Measurements from ENCODE around the gene CMIP.

CMIP gene

GRCh38 chr16:81602792-81603191 is 158.2 kb downstream of the CMIP start:
- Mint-ChIP-seq H3K36me3 (ENCODE audit: insufficient read depth) (peaks cover 13% of the 10 kb centered on the region), H3K27ac (peak overlapping the region; percentile 67 to 86), H3K27me3 (no peaks in the 10 kb centered on the region), H3K9me3 (no peaks in the 10 kb centered on the region), H3K4me3 (no peak overlapping the region), H3K4me1 (ENCODE audit: low read depth in 2 of 2) (peaks cover 27 to 43% of the 10 kb centered on the region in 2 donors)
- DNase-seq (no peak), ATAC-seq (replicated peaks) (no peak)

GRCh38 chr16:81604960-81605383 is 160.4 kb downstream of the CMIP start:
- peak overlapping the region; percentile 26 to 85 for H3K27ac Mint-ChIP-seq
- H3K9me3 Mint-ChIP-seq: no peaks in the 10 kb centered on the region
- no peaks in the 10 kb centered on the region for H3K27me3 Mint-ChIP-seq
- peaks cover 16% of the 10 kb centered on the region for H3K36me3 Mint-ChIP-seq (ENCODE audit: insufficient read depth)
- DNase-seq (no peak), ATAC-seq (replicated peaks) (no peak)
- H3K4me3 Mint-ChIP-seq: no peak overlapping the region
- H3K4me1 Mint-ChIP-seq (ENCODE audit: low read depth in 2 of 2): peaks cover 20 to 35% of the 10 kb centered on the region in 2 donors

- Mint-ChIP-seq H3K4me1 (ENCODE audit: low read depth in 2 of 2) (peaks cover 15 to 31% of the 10 kb centered on the region in 2 donors), H3K36me3 (ENCODE audit: insufficient read depth) (peaks cover 13% of the 10 kb centered on the region), H3K9me3 (no peaks in the 10 kb centered on the region), H3K27ac (peak overlapping the region; percentile 85 to 88), H3K4me3 (no peak overlapping the region), H3K27me3 (no peaks in the 10 kb centered on the region)
- ATAC-seq (replicated peaks): no peak
- DNase-seq: no peak
Measured at GRCh38 chr16:81606039-81606438, 161.4 kb downstream of the CMIP start.

GRCh38 chr16:81607006-81607405 is 162.4 kb downstream of the CMIP start:
- no peaks in the 10 kb centered on the region for H3K27me3 Mint-ChIP-seq
- H3K36me3 Mint-ChIP-seq (ENCODE audit: insufficient read depth): peaks cover 11% of the 10 kb centered on the region
- DNase-seq (no peak), ATAC-seq (replicated peaks) (no peak)
- H3K9me3 Mint-ChIP-seq: no peaks in the 10 kb centered on the region
- peak overlapping the region; percentile 25 to 88 for H3K27ac Mint-ChIP-seq
- no peak overlapping the region for H3K4me3 Mint-ChIP-seq
- H3K4me1 Mint-ChIP-seq (ENCODE audit: low read depth in 2 of 2): peaks cover 12 to 31% of the 10 kb centered on the region in 2 donors

GRCh38 chr16:81607805-81608522 is 163.4 kb downstream of the CMIP start:
- Mint-ChIP-seq H3K27me3 (no peaks in the 10 kb centered on the region), H3K36me3 (ENCODE audit: insufficient read depth) (peaks cover 11% of the 10 kb centered on the region), H3K27ac (no peak overlapping the region), H3K4me3 (no peak overlapping the region), H3K4me1 (ENCODE audit: low read depth in 2 of 2) (peaks cover 12 to 25% of the 10 kb centered on the region in 2 donors), H3K9me3 (no peaks in the 10 kb centered on the region)
- no peak for ATAC-seq (replicated peaks)
- DNase-seq: no peak

GRCh38 chr16:81608523-81609209 is 164.1 kb downstream of the CMIP start:
- no peak for ATAC-seq (replicated peaks)
- no peaks in the 10 kb centered on the region for H3K9me3 Mint-ChIP-seq
- no peak for DNase-seq
- no peak overlapping the region for H3K4me3 Mint-ChIP-seq
- peaks cover 11% of the 10 kb centered on the region for H3K36me3 Mint-ChIP-seq (ENCODE audit: insufficient read depth)
- peaks cover 12 to 21% of the 10 kb centered on the region in 2 donors for H3K4me1 Mint-ChIP-seq (ENCODE audit: low read depth in 2 of 2)
- H3K27me3 Mint-ChIP-seq: no peaks in the 10 kb centered on the region
- peak overlapping the region; percentile 73 to 91 for H3K27ac Mint-ChIP-seq

- H3K4me1 Mint-ChIP-seq (ENCODE audit: low read depth in 2 of 2): peaks cover 12 to 19% of the 10 kb centered on the region in 2 donors
- DNase-seq (no peak), ATAC-seq (replicated peaks) (no peak)
- peaks cover 11% of the 10 kb centered on the region for H3K36me3 Mint-ChIP-seq (ENCODE audit: insufficient read depth)
- H3K4me3 Mint-ChIP-seq: no peak overlapping the region
- no peaks in the 10 kb centered on the region for H3K9me3 Mint-ChIP-seq
- no peaks in the 10 kb centered on the region for H3K27me3 Mint-ChIP-seq
- H3K27ac Mint-ChIP-seq: peak overlapping the region; percentile 73 to 91
Measured at GRCh38 chr16:81609323-81609892, 164.8 kb downstream of the CMIP start.

GRCh38 chr16:81610144-81610842 is 165.7 kb downstream of the CMIP start:
- peaks cover 11% of the 10 kb centered on the region for H3K36me3 Mint-ChIP-seq (ENCODE audit: insufficient read depth)
- DNase-seq: no peak
- H3K27me3 Mint-ChIP-seq: no peaks in the 10 kb centered on the region
- no peak overlapping the region for H3K4me3 Mint-ChIP-seq
- H3K9me3 Mint-ChIP-seq: no peaks in the 10 kb centered on the region
- no peak for ATAC-seq (replicated peaks)
- peaks cover 11 to 14% of the 10 kb centered on the region in 2 donors for H3K4me1 Mint-ChIP-seq (ENCODE audit: low read depth in 2 of 2)
- peak overlapping the region; percentile 73 to 91 for H3K27ac Mint-ChIP-seq

GRCh38 chr16:81610936-81611335 is 166.3 kb downstream of the CMIP start:
- Mint-ChIP-seq H3K9me3 (no peaks in the 10 kb centered on the region), H3K36me3 (ENCODE audit: insufficient read depth) (peaks cover 11% of the 10 kb centered on the region), H3K27ac (peak overlapping the region; percentile 77 to 80), H3K4me3 (no peak overlapping the region), H3K27me3 (no peaks in the 10 kb centered on the region), H3K4me1 (ENCODE audit: low read depth in 2 of 2) (peaks cover 7 to 8% of the 10 kb centered on the region in 2 donors)
- no peak for ATAC-seq (replicated peaks)
- no peak for DNase-seq

- Mint-ChIP-seq H3K9me3 (no peaks in the 10 kb centered on the region), H3K36me3 (ENCODE audit: insufficient read depth) (peaks cover 14% of the 10 kb centered on the region), H3K27ac (peak overlapping the region; percentile 77 to 80), H3K4me3 (no peak overlapping the region), H3K4me1 (ENCODE audit: low read depth in 2 of 2) (peaks cover 11% of the 10 kb centered on the region in 2 donors), H3K27me3 (no peaks in the 10 kb centered on the region)
- ATAC-seq (replicated peaks) (no peak), DNase-seq (no peak)
Measured at GRCh38 chr16:81611721-81612120, 167.1 kb downstream of the CMIP start.

- Mint-ChIP-seq H3K36me3 (ENCODE audit: insufficient read depth) (peaks cover 14% of the 10 kb centered on the region), H3K27ac (no peak overlapping the region)
Measured at GRCh38 chr16:81612351-81613163, 167.9 kb downstream of the CMIP start.

GRCh38 chr16:81614171-81614570 is 169.6 kb downstream of the CMIP start:
- DNase-seq: no peak
- H3K27me3 Mint-ChIP-seq: no peaks in the 10 kb centered on the region
- no peaks in the 10 kb centered on the region for H3K9me3 Mint-ChIP-seq
- H3K36me3 Mint-ChIP-seq (ENCODE audit: insufficient read depth): peaks cover 15% of the 10 kb centered on the region
- H3K4me3 Mint-ChIP-seq: no peak overlapping the region
- no peak for ATAC-seq (replicated peaks)
- no peak overlapping the region for H3K27ac Mint-ChIP-seq
- H3K4me1 Mint-ChIP-seq (ENCODE audit: low read depth in 2 of 2): peaks cover 14 to 21% of the 10 kb centered on the region in 2 donors

More at GRCh38 chr16:81612351-81613163, 167.9 kb downstream of the CMIP start:
- ATAC-seq (replicated peaks): no peak
- no peak for DNase-seq
- Mint-ChIP-seq H3K4me3 (no peak overlapping the region), H3K9me3 (no peaks in the 10 kb centered on the region), H3K4me1 (ENCODE audit: low read depth in 2 of 2) (peaks cover 15 to 17% of the 10 kb centered on the region in 2 donors), H3K27me3 (no peaks in the 10 kb centered on the region)

Data from effector memory CD8-positive, alpha-beta T cell (primary cell).